Measurements from ENCODE around the gene ECD.
"Not testable (repeated sequence)": the region's sequence is repeated elsewhere in the genome, so short reads cannot be mapped to it uniquely, and the experiment has no call there.

The ECD gene

DNA sequence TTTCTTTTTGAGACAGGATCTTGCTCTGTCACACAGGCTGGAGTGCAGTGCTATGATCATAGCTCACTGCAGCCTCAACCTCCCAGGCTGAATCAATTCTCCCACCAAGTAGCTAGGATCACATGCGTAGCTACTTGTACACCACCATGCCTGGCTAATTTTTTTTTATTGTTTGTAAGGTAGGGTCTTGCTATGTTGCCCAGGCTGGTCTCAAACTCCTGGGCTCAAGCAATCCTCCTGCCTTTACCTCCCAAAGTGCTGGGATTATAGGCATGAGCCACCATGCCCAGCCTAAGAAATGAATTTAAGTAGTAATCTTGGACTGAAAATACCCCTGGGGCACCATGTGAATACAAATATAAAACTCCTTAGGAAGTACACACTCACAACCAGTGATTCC is 51.8 kb downstream of the ECD start:
- Histone ChIP-seq H3K36me3 (ENCODE audit: insufficient read depth, low read length) (peaks cover 10% of the 10 kb centered on the region; the same call in 1 of the 2 replicates), H3K9me3 (ENCODE audit: insufficient read depth, low read length, severe bottlenecking) (no peaks in the 10 kb centered on the region), H2AFZ (ENCODE audit: low read depth, low read length) (no peak overlapping the region), H3K4me3 (ENCODE audit: low read depth in 1 of 2, low read length in 2 of 2) (no peak overlapping the region), H3K4me1 (ENCODE audit: insufficient read depth, low read length) (peaks cover 8% of the 10 kb centered on the region), H3K27ac (ENCODE audit: low read length) (no peak overlapping the region), H3K27me3 (ENCODE audit: insufficient read depth, low read length, poor library complexity) (no peaks in the 10 kb centered on the region), H3K9ac (ENCODE audit: low read depth, low read length) (no peak overlapping the region), H3K4me2 (ENCODE audit: insufficient read depth, low read length) (no peak overlapping the region), H4K20me1 (ENCODE audit: insufficient read depth, low read length) (no peaks in the 10 kb centered on the region), H3K79me2 (ENCODE audit: insufficient read depth, low read length) (peaks cover 2% of the 10 kb centered on the region; the same call in 1 of the 2 replicates)
- TF ChIP-seq EZH2 (IDR thresholded peaks at IDR 0.05; ENCODE audit: borderline replicate concordance, low read depth, low read length, severe bottlenecking) = no peak
- TF ChIP-seq, protein P1, sequence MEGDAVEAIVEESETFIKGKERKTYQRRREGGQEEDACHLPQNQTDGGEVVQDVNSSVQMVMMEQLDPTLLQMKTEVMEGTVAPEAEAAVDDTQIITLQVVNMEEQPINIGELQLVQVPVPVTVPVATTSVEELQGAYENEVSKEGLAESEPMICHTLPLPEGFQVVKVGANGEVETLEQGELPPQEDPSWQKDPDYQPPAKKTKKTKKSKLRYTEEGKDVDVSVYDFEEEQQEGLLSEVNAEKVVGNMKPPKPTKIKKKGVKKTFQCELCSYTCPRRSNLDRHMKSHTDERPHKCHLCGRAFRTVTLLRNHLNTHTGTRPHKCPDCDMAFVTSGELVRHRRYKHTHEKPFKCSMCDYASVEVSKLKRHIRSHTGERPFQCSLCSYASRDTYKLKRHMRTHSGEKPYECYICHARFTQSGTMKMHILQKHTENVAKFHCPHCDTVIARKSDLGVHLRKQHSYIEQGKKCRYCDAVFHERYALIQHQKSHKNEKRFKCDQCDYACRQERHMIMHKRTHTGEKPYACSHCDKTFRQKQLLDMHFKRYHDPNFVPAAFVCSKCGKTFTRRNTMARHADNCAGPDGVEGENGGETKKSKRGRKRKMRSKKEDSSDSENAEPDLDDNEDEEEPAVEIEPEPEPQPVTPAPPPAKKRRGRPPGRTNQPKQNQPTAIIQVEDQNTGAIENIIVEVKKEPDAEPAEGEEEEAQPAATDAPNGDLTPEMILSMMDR (IDR thresholded peaks at IDR 0.05; ENCODE audit: borderline replicate concordance, extremely low read depth, low read length, poor library complexity, severe bottlenecking) = no peak
- no peak for DNase-seq
- ATAC-seq (ENCODE audit: insufficient read depth, low read depth) = no peak

DNA sequence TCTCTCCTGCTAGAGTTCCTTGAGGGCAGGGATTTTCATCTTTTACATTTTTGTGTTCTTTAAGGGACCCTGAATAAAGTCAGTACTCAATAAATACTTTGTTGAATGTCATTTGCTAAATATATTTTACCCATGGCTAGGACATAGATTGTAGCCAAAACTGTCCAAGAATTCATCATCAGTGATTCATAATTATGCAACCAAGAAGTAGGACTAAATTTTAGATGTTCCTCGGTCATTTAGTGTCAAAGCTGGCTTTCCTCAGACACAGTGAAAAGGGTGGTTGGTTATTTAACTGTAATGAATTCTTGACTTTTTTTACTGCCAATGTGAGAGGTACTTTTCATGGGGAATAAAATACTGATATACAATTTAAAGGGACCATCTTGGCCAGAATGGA is 54.3 kb downstream of the ECD start:
- Histone ChIP-seq H3K9me3 (ENCODE audit: insufficient read depth, low read length, severe bottlenecking) (no peaks in the 10 kb centered on the region), H3K9ac (ENCODE audit: low read depth, low read length) (no peak overlapping the region), H3K4me2 (ENCODE audit: insufficient read depth, low read length) (no peak overlapping the region), H3K36me3 (ENCODE audit: insufficient read depth, low read length) (peaks cover 10% of the 10 kb centered on the region), H3K4me1 (ENCODE audit: insufficient read depth, low read length) (peaks cover 17% of the 10 kb centered on the region), H3K4me3 (ENCODE audit: low read depth in 1 of 2, low read length in 2 of 2) (no peak overlapping the region), H3K79me2 (ENCODE audit: insufficient read depth, low read length) (peaks cover 2% of the 10 kb centered on the region; the same call in 1 of the 2 replicates), H3K27me3 (ENCODE audit: insufficient read depth, low read length, poor library complexity) (no peaks in the 10 kb centered on the region), H2AFZ (ENCODE audit: low read depth, low read length) (no peak overlapping the region), H3K27ac (ENCODE audit: low read length) (no peak overlapping the region), H4K20me1 (ENCODE audit: insufficient read depth, low read length) (no peaks in the 10 kb centered on the region)
- TF ChIP-seq EZH2 (IDR thresholded peaks at IDR 0.05; ENCODE audit: borderline replicate concordance, low read depth, low read length, severe bottlenecking) = no peak
- TF ChIP-seq, protein P1 (IDR thresholded peaks at IDR 0.05; ENCODE audit: borderline replicate concordance, extremely low read depth, low read length, poor library complexity, severe bottlenecking) = no peak
- no peak for ATAC-seq (ENCODE audit: insufficient read depth, low read depth)
- no peak for DNase-seq

DNA sequence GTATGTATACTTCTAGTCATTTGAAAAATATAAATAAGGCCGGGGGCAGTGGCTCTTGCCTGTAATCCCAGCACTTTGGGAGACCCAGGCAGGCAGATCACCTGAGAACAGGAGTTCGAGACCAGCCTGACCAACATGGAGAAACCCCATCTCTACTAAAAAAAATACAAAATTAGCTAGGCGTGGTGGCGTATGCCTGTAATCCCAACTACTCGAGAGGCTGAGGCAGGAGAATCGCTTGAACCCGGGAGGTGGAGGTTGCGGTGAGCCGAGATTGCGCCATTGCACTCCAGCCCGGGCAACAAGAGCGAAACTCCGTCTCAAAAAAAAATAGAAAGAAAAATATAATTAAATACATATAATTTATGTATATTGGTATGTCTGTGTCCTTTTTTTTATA is 55.8 kb downstream of the ECD start:
- not testable (repeated sequence) for H2AFZ ChIP-seq (ENCODE audit: low read depth, low read length); DNase-seq; H3K4me3 ChIP-seq (ENCODE audit: low read depth in 1 of 2, low read length in 2 of 2); H3K36me3 ChIP-seq (ENCODE audit: insufficient read depth, low read length); H4K20me1 ChIP-seq (ENCODE audit: insufficient read depth, low read length); H3K9ac ChIP-seq (ENCODE audit: low read depth, low read length); H3K79me2 ChIP-seq (ENCODE audit: insufficient read depth, low read length); H3K9me3 ChIP-seq (ENCODE audit: insufficient read depth, low read length, severe bottlenecking); ATAC-seq (ENCODE audit: insufficient read depth, low read depth); H3K27ac ChIP-seq (ENCODE audit: low read length); H3K27me3 ChIP-seq (ENCODE audit: insufficient read depth, low read length, poor library complexity); H3K4me2 ChIP-seq (ENCODE audit: insufficient read depth, low read length)
- peaks cover 17% of the 10 kb centered on the region for H3K4me1 ChIP-seq (ENCODE audit: insufficient read depth, low read length)

DNA sequence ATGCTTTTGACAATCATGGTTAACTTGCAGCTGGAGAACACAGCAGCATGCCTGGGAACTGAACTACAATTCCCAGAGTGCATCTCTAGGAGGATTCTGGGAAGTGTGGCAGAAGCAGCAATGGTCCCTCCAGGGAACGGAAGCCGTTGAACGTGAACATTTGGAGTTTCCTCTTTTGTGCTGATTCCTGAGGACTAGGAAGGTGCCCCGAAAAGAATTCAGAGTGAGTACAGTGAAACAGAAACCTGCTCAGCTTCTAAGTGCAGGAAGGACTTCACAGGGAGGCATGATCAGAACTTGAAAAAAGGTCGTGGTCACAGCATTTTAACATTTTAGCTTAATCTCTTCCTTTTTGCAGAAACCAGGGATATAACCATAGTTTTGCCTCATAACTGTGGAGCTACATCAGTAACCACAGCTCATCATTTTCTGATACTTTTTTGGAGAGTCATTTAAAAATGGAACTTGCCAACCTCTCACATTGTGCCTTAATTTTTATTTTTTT is 57.4 kb downstream of the ECD start, which contains the start of gene NUDT13:
Gene NUDT13 (plus strand): TSS at position 111 of the 505 bp plus-strand sequence. CDS start 3,911 bp downstream, outside the sequence.
- H3K4me1 ChIP-seq (ENCODE audit: insufficient read depth, low read length) = peaks cover 17% of the 10 kb centered on the region
- no peaks in the 10 kb centered on the region for H3K27me3 ChIP-seq (ENCODE audit: insufficient read depth, low read length, poor library complexity)
- H3K9me3 ChIP-seq (ENCODE audit: insufficient read depth, low read length, severe bottlenecking) = no peaks in the 10 kb centered on the region
- peak within 1 kb of the TSS; percentile 56 for H3K9ac ChIP-seq (ENCODE audit: low read depth, low read length)
- H2AFZ ChIP-seq (ENCODE audit: low read depth, low read length) = peak within 1 kb of the TSS; percentile 62
- TF ChIP-seq, protein P1 (IDR thresholded peaks at IDR 0.05; ENCODE audit: borderline replicate concordance, extremely low read depth, low read length, poor library complexity, severe bottlenecking) = no peak
- no peak for TF ChIP-seq EZH2 (IDR thresholded peaks at IDR 0.05; ENCODE audit: borderline replicate concordance, low read depth, low read length, severe bottlenecking)
- ATAC-seq (ENCODE audit: insufficient read depth, low read depth) (peak; percentile 98), DNase-seq (peak; percentile 84)
- H3K4me2 ChIP-seq (ENCODE audit: insufficient read depth, low read length) = peak within 1 kb of the TSS; percentile 80
- peak within 1 kb of the TSS; percentile 75 for H3K27ac ChIP-seq (ENCODE audit: low read length)
- no peaks in the 10 kb centered on the region for H4K20me1 ChIP-seq (ENCODE audit: insufficient read depth, low read length)
- peaks cover 2% of the 10 kb centered on the region; the same call in 1 of the 2 replicates for H3K79me2 ChIP-seq (ENCODE audit: insufficient read depth, low read length)
- peaks cover 10% of the 10 kb centered on the region for H3K36me3 ChIP-seq (ENCODE audit: insufficient read depth, low read length)
- H3K4me3 ChIP-seq (ENCODE audit: low read depth in 1 of 2, low read length in 2 of 2) = peak within 1 kb of the TSS; percentile 19 to 56; a peak in 3 of 4 replicates

DNA sequence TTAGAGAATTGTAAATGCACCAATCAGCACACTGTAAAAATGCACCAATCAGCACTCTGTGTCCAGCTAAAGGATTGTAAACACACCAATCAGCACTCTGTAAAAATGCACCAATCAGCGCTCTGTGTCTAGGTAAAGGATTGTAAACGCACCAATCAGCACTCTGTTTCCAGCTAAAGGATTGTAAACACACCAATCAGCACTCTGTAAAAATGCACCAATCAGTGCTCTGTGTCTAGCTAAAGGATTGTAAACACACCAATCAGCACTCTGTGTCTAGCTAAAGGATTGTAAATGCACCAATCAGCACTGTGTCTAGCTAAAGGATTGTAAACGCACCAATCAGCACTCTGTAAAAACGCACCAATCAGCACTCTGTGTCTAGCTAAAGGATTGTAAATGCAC is 58.6 kb downstream of the ECD start:
- not testable (repeated sequence) for H2AFZ ChIP-seq (ENCODE audit: low read depth, low read length); H3K27me3 ChIP-seq (ENCODE audit: insufficient read depth, low read length, poor library complexity); H3K4me2 ChIP-seq (ENCODE audit: insufficient read depth, low read length); H3K9ac ChIP-seq (ENCODE audit: low read depth, low read length); H3K79me2 ChIP-seq (ENCODE audit: insufficient read depth, low read length); ATAC-seq (ENCODE audit: insufficient read depth, low read depth); H3K4me3 ChIP-seq (ENCODE audit: low read depth in 1 of 2, low read length in 2 of 2); H3K36me3 ChIP-seq (ENCODE audit: insufficient read depth, low read length); H3K9me3 ChIP-seq (ENCODE audit: insufficient read depth, low read length, severe bottlenecking); H4K20me1 ChIP-seq (ENCODE audit: insufficient read depth, low read length); DNase-seq; H3K27ac ChIP-seq (ENCODE audit: low read length)
- H3K4me1 ChIP-seq (ENCODE audit: insufficient read depth, low read length) = peaks cover 17% of the 10 kb centered on the region
